GOT3 (cell line): ENCODE results near the gene LIPG.

Experiments used
- DNase-seq: peaks from one replicate; lab custom pipeline; 2025; ENCODE audit warnings: mixed read lengths; lab: John Stamatoyannopoulos, UW

Gene LIPG

DNA sequence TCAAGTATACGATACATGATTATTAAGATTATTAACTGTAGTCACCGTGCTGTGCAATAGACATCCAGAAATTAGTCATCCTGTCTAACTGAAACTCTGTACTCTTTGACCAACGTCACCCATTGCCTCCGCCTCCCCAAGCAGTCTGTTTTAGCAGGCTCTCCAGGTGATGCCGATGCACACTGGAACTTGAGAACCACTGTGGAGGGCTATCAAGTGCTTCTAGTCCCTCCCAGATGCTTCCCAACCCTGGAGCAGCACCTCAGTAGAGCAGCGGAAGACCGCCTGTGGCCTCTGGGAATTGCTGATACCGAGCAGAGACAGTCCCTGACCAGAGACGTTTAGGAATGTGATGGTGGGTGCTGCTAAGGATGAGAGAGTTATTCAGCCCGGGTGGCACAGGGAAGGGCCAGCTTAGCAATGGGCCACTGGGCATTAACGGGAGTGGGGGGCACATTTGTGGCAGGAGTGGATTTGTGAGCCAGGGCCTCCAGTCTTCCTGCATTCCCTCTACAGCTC, 50.7 kb downstream of the LIPG start:
- DNase-seq, result no peak

DNA sequence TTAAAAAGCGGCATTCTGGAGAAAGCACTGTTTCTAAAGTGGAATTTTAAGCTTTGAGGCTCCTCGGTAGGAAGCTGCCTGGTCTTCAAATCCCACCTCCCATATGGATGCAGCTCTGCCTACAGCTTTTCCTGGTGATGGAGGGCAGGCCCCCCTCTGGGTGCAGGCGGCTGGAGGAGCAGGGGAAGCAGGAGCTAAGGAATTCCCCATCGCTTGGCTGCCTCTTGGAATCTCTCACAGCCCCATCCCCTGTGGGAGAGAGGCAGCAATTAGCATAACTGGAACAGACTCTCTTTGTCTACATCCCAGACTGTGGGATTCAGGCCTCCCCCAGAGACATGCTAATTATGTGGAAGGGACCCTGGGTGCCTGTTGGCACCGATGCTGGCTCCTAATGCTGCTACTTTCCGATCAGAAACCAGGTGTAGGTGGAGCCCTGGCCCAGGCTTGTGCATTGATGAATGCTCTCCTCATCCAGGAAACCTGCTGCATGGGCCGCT, 51.3 kb downstream of the LIPG start:
- DNase-seq, result no peak

DNA sequence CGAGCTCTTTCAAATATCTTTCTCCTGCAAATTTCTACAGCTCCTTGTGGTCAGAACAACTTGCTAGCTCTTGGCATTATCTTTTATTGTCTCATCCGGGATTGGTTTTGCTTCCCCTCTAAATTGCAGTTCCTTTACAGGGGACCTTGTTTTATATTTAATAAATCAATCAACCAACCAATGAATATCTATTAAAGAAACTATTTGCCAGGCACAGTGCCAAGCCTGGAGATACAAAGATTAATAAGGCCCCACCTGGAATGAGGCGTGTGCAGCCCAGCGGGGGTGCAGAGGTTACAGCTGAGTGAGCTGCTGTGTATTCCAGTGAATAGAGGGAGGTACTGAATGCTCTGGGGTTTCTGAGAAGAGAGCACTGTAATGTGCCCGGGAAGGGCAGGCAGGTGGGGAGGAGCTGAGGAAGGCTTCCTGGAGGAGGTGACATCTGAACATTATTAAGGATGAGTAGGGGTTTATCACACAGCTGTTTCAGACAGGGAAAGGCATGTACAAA, 51.8 kb downstream of the LIPG start:
- DNase-seq, result no peak

- DNase-seq, result no peak
Observed at GRCh38 chr18:49616618-49617328, 54.9 kb downstream of the LIPG start.

DNA sequence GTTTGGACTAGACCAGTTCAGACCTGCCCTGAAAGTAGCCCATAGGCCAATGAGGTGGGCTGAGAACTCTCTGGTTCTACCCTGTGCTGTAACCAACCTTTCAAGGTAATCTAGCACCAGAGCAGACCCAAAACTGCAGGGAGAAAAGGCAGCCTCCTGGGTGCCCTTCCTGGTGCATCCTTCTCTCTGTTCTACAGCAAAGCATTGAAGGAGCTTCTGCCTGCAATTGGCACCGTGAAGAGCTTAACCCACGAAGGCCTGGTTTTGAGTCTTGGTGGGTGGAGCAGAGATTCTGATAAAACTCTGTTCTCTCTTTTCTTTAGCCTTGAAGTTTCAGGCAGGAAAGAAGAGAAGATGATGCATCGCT, 55.5 kb downstream of the LIPG start:
- no peak for DNase-seq

DNA sequence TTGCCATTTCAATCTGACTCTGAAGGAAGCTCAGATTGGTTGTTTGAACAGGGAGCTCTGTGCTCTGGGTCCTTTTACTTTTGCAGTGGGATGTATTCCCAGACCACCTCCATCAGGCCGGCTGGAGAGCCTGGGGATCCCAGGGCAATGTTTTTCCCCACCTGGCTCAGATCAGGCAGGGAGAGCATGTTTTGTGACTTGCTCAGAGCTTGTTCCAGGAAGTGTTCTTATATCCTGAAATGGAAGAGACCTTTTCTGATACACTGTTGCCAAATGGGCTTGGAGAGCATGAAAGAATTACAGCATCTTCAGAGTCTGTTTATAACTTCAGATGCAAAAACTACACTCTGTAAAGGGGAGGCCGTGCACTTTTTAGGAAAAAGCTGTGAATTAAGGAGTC, 56.0 kb downstream of the LIPG start:
- no peak for DNase-seq

- no peak for DNase-seq
Observed at GRCh38 chr18:49618742-49619681, 57.2 kb downstream of the LIPG start.

GRCh38 chr18:49619801-49620200, 57.9 kb downstream of the LIPG start:
- DNase-seq, result no peak

- no peak for DNase-seq
Observed at GRCh38 chr18:49621301-49621700, 59.4 kb downstream of the LIPG start.

DNA sequence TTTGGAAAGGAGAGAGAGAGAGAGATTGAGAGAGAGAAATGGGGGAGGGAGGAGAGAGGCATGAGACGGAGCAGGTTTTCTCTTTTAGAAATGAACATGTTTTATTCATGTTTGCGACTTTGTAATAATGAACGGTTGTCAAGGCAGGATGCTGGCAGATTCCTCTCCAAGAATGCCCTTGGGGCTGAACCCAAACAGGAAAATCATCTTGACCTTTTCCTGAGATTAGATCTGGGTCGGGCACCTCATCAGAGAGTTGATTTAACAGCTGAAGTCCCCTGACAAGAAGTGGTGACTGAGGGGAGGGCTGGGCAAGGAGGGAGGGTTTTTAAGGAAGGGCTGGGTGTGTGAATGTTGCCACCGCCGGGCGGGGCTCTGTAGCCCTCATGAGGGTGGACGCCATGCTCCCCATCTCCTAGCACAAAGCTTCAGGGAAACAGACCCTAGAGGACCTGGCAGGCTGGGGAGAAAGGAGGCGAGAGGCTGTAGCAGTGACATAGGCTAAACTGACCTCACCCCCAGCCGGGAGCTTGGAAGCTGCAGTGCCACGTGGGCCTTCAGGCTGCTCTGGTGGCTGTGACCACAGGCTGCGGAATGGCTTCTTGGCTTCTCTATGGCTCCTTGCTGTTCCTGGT, 60.0 kb downstream of the LIPG start:
- DNase-seq, result no peak

GRCh38 chr18:49623571-49623970, 61.7 kb downstream of the LIPG start:
- DNase-seq, result no peak

- DNase-seq, result no peak
Observed at GRCh38 chr18:49625021-49625691, 63.3 kb downstream of the LIPG start.

- DNase-seq, result no peak
Observed at GRCh38 chr18:49626842-49627467, 65.1 kb downstream of the LIPG start.

DNA sequence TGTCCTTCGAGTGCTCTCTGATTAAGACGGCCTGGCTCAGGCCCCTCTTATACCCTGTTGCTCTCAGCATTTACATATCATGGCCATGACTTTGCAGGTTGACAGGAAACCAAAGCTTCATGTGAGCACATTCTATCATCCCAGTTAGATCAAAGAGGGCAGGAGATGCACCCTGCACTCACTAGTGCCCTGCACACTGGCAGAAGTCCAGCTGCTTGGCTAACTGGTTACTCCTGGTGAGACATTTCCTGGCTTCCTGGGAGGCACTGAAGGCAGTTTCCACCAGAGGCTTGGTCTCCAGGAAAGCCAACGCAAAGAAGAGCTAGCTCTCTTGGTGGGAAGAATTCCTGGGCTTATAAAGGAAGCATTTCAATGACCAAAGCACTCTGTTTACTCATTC, 66.3 kb downstream of the LIPG start:
- DNase-seq, result no peak

- DNase-seq, result no peak
Observed at GRCh38 chr18:49628881-49629795, 67.3 kb downstream of the LIPG start.

DNA sequence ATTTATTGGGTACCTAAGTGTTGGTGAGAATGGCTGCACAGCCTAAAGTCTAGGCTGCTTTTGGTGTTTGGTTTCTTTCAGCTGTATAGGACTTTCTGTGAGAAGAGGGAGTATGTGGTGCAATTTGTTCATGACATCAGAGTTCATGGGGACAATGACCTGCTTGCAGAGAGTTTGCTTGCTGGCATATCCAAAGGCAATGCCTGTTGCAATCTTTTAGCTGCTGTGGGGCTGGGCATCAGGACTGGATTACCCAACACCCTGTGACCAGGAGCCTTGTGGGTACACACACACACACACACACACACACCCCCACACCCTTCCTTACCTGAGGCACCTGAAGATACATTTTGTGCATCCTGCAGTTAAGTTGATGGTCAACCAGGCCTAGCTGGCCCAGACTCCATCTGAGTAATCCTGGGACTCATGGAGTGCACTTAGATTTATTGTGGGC, 68.4 kb downstream of the LIPG start:
- no peak for DNase-seq

- no peak for DNase-seq
Observed at GRCh38 chr18:49631146-49631866, 69.4 kb downstream of the LIPG start.

GRCh38 chr18:49632588-49632987, 70.7 kb downstream of the LIPG start:
- DNase-seq, result no peak

DNA sequence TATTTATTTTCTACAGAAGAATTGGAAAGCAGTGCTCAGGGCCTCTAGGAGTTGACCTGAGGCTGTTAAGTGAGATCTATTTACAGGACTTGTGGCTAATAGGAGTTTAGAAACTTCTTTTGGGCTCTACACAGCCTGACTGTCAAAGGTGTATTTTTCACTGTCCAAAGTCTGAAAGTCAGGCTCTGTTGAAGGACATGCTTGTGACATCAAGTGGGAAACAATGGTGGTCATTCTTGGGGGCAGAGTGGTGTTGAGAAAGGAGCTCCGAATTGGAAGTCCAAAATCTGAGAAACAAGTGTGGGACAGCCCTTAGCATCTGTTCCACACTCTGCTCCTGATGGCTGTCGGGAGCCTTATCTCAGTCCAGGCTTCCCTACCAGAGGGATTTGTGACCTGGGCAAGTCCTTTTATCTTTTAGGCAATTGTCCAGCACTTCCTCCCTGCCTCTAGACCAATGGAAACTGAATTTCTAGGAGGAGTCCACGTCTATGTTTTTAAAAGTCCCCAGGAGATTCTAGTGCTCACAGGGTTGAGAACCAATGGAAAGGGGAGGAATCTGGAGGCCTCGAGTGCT, 76.4 kb downstream of the LIPG start:
- no peak for DNase-seq
